ENCODE results near the gene CD99.
"Not testable (repeated sequence)": the region's sequence is repeated elsewhere in the genome, so short reads cannot be mapped to it uniquely, and the experiment has no call there.

CD99 gene

GRCh38 chrX:2700405-2701320 is 9.6 kb downstream of the CD99 start:
- DNase-seq: no peak

- no peak for DNase-seq
These were observed 10.5 kb downstream of the CD99 start for GRCh38 chrX:2701600-2701999.

GRCh38 chrX:2703991-2704369 is 12.9 kb downstream of the CD99 start:
- no peak for DNase-seq

DNA sequence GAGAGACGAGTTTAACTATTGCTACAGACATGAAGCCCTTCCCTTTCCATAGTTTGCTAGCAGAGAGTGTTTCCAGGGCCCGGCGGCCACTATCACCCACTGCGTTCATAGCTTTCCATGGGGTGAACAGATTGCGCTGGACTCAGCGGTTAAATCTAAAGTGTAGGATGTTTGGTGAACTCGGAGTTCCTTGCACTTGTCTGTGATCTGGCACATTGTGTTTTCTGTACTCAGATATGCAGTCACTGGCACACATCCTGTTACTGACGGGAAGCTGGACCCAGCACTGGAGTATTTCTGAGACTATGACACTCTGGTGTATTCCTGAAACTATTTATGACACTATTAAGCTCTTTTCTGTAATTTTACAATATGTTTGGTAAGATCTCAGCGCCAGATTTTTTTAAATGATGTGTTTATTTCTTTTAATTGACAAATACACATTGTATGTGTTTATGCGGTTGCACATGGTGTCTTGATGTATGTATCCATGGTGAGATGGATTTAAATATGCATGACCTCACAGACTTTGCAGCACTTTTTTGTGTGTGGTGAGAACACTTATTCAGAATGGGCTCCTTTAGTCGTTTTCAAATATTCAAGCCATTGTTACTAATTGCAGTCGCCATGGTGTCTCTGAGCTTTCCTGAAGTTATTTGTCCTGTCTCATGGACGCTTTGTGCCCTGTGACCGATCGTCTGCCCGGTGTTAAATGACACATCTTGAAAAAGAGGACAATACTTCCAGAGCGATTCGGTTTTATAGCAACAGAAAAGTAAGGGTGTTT is 14.1 kb downstream of the CD99 start:
- no peak for DNase-seq

- no peak for DNase-seq
These were observed 16.3 kb downstream of the CD99 start for GRCh38 chrX:2707334-2707760.

DNA sequence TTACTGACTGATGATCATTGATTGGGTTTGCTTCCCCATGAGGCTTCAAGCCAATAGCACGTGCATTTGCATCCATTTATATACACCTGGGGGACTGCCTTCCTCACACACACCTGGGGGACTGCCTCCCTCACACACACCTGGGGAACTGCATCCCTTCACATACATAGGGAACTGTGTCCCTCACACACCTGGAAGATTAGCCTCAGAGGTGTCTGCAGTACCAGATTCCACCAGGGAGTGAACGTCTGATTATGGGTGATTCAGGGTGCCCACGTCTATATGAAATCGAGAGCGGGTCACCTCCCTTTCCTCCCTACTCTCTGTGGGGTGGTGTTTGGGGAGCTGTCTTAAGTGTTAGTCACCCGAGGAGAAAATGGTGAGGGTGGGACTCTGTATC is 16.9 kb downstream of the CD99 start:
- no peak for DNase-seq

DNA sequence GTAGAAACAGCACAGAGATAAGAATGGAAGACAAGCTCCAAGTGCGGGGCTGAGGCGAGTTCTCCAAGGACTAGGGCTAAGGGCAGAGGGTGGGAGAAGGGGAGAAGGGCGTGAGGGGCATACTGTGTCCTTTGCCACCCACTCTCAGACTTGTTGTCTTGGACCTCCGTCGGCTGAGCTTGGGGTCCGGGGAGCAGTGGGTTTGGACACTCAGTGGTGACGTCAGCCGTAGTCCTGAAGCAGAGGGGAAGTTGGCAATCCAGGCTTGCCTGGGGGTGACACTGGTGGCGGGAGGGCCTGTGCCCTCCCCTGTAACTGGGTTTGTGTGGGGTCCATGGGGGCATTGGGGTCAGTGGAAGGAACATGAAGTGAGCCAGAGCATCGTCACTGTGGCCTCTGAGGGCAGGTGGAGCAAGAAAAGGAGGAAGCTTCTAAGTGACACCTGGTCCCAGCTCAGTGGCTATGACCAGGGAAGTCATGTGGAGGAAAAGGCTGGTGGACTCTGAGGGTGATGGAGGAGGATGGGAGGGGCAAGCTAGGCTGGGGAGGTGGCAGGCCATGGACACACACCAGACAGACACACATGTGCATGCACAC is 17.6 kb downstream of the CD99 start:
- DNase-seq: no peak

- DNase-seq: no peak
These were observed 18.5 kb downstream of the CD99 start for GRCh38 chrX:2709556-2709955.

DNA sequence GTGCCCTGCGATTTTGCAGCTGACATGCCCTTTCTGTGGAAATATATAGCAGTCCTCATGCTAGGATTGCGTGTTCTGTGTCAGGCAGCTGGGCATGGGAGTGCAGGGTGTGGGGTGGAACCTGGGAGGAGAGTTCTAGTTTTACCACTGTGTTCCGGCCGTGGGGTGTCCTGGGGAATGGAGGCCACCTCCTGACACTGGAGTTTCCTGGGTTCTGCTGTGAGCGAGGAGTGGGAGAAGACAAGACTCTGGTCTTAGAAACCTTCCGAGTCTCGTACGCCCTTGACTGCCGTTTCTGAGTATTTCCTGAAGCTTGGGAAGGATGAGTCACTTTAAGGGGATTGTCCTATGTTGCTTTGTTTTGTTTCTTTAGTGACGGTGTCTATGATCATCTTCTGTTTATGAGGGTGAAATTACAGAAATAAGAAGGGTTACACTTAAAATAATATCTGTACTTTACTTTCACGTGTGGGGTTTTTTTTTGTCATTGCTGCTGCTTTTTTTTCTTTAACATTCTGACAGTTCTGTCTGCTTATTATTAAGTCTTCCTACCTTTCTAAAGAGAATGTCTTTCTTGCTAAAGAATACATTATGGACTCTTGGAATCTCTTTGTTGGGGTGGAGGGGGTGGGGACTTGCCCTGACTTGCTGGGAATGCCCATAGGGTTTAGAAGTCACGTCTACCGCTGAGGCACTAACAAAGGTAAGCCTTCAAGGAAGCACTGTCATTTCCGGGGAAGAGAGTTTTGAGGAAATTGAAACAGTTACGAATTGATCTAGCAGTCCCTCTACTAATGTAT is 19.1 kb downstream of the CD99 start:
- no peak for DNase-seq

- no peak for DNase-seq
These were observed 20.3 kb downstream of the CD99 start for GRCh38 chrX:2711441-2711840.

GRCh38 chrX:2712428-2712827 is 21.3 kb downstream of the CD99 start:
- DNase-seq: no peak

GRCh38 chrX:2712890-2713840 is 22.1 kb downstream of the CD99 start:
- DNase-seq: no peak

- no peak for DNase-seq
These were observed 23.5 kb downstream of the CD99 start for GRCh38 chrX:2714551-2714950.

GRCh38 chrX:2715066-2715600 is 24.0 kb downstream of the CD99 start:
- no peak for DNase-seq

GRCh38 chrX:2717312-2717711 is 26.2 kb downstream of the CD99 start:
- DNase-seq: no peak

GRCh38 chrX:2718821-2719220 is 27.7 kb downstream of the CD99 start:
- no peak for DNase-seq

DNA sequence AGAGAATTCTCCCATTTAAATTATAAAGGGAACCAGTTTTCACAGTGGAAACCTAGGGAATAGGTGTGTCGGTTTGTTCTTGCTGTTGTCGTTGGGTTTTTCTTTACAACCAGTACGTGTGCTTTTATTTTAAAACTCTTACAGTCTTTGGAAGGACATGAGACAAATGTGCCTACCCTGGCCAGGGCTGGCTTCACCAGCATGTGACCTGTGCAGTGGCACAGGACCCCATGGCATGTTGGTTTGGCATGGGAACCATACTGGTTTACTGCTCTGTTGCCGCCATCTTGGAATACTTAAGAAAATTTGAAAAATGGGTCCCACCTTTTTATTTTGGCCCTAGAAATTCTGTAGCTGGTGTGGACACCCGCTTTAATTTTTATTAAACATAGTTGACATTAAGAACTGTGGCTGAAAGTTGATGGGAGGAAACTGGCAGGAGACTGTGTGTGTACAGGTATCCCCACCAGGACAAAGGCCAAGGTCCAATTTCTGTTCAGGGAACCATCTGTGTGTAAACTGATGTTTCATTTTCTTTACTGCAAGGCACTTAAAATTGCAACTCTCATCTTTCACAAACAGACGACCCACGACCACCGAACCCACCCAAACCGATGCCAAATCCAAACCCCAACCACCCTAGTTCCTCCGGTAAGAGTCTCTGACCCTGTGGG is 28.8 kb downstream of the CD99 start:
- DNase-seq: no peak

DNA sequence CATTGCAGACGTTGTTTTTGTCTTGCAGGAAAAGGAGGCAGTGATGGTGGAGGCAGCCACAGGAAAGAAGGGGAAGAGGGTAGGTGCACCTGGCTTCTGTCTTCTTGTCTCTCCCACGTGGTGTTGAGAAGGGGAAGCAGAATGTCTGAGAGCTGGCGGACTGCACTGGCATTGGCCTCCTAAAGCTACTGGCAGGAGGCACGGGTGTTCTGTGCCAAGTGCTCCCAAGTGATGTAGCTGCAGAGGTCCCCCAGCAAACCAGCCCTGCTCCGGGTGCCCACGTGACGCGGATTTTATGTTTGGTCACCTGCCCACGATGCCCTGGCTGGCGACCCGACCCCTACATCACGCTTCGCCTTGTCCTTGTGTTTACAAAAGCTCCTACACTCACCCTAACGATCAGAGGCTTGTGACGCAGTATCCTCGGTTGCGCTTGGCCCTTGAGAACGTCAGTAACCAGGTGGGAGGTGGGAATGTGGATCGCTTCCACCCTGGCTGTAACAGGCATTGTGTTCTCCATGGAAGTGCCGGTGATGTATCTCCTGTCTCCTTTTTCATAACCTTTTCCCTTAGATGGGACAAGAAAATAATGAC is 32.3 kb downstream of the CD99 start:
- DNase-seq: no peak

DNA sequence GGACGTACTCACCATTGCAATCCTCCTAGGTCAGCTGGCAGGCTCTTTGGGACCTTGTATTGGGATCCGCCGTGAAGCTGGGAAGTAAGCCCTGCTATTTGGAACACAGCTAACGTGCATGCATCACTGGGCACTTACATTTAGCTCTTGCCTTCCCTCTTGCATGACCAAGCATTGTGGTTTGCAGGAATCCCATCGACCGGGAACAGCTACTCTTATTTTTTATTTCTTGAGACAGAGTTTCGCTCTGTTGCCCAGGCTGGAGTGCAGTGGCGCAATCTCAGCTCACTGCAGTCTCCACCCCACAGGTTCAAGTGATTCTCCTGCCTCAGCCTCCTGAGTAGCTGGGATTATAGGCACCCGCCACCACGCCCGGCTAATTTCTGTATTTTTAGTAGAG is 36.2 kb downstream of the CD99 start:
- not testable (repeated sequence) for DNase-seq

DNA sequence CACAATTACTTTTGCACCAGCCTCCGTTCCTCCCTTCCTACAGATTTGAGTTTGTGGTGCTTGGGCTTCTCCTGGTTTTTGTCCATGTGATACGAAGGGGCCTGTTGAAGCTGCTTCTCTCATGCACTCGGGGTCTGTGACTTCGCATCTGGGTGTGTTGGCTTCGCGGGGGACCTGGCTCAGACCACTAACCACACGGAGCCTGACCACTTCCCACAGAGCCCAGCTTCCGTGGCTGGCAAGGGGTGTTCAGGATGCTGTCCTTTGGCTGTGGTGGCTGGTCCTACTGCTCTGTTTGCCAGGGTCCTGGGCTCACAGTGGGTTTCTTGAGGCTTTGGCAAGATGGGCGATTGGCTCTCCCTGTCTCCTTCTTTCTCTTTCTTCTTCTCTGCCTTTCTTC is 41.0 kb downstream of the CD99 start:
- no peak for DNase-seq
